GM18499 (cell line): Measurements from ENCODE around the gene STRAP.
"Not testable (repeated sequence)": the region's sequence is repeated elsewhere in the genome, so short reads cannot be mapped to it uniquely, and the experiment has no call there.

ENCODE experiments used
- ATAC-seq: cut with Tn5 transposase; IDR thresholded peaks from one replicate; pipeline ENCODE4 v1.9.1; 2021; ENCODE audit warnings: moderate number of reproducible peaks; ENCODE audit not compliant: insufficient read depth, unreplicated experiment

STRAP gene

GRCh38 chr12:15914131-15914530 is 31.9 kb downstream of the STRAP start:
- ATAC-seq: not testable (repeated sequence)

GRCh38 chr12:15918066-15918465 is 35.9 kb downstream of the STRAP start:
- no peak for ATAC-seq

DNA sequence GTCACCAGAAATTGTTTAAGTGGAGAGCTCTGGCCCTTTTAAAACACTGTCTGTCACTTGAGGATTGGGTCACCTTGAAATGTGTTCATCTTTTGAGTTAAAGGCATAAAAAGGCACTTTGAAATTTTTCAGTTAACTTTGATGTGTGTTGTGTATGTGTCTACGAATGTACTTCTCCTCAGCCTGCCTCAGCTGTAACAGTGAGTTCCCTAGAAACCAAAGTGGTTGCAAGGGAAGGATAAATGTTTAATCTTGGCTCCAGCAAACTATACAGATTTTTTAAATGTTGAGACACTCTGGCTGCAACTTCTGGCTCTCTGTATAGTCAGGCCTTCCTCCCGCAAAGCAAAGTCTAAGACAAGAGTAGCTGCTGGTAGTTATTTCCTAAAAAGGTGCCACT is 37.2 kb downstream of the STRAP start:
- no peak for ATAC-seq

DNA sequence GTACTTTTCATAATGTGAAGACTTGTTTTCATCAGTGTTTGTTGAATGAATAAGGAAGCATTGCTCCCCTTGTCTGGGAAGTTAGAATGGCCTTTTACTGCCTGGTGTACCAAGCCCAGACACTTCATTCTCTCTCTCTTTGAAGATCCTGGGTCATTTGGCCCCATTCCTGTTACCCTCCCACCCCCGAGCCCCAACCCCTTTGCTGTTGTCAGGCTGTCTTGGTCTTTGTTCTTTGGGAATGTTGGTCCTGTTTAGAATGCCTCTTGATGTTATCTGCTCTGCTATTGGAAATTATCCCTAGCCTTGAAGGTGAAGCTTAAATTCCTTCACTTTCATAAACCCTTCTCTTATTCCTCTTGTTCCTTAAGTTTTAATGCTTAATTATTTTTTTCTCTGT is 42.8 kb downstream of the STRAP start:
- ATAC-seq: no peak

DNA sequence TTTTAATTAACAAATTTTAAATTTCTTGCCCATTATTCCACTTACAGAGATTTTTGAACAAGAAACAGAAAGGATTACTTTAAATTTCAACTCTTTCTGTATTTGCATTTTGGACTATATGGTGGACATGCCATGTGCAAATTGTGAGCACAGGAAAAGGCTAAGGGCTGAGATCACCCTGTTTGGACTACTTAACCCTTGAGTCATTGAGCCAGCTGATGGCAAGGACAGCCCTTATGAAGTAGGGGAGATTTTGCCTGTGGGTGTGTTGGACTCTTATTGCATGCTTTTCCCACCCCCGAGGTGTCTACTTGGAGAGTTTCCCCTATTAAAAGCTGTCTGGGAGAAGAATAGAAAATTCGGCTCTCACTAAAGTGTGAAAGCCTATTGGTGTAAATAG is 46.2 kb downstream of the STRAP start:
- ATAC-seq: no peak

GRCh38 chr12:15928870-15929571 is 46.8 kb downstream of the STRAP start:
- no peak for ATAC-seq

DNA sequence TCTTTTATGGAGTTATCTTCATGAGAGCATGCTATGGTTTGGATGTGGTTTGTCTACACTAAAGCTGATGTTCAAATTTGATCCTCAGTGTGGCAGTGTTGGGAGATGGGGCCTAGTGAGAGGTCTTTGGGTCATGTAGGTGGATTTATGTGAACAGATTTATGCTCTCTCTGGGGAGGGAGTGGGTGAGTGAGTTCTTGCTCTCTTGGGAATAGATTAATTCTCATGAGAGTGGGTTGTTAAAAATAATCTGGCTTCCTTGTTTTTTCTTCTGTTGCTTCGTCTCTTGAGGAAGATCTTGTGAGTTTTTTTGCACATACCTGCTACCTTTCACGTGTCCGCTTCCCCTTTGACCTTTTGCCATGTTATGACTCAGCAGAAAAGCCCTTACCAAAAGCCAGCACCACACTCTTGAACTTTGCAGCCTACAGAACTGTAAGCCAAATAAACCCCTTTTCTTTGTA is 49.4 kb downstream of the STRAP start:
- peak; percentile 79 for ATAC-seq

GRCh38 chr12:15932327-15932726 is 50.1 kb downstream of the STRAP start:
- ATAC-seq: no peak

DNA sequence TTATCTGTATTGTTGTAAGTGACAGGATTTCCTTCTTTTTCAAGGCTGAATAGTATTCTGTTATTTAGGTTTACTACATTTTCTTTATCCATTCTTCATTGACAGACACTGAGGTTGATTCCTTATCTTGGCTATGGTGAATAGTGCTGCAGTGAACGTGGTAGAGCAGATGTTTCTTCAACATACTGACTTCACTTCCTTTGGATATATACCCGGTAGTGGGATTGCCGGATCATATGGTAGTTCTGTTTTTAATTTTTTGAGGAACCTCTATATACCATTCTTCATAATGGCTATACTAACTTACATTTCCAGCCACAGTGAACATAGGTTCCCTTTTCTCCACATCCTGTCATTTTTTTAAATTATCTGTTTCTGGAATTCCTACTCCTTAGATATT is 50.8 kb downstream of the STRAP start:
- no peak for ATAC-seq

DNA sequence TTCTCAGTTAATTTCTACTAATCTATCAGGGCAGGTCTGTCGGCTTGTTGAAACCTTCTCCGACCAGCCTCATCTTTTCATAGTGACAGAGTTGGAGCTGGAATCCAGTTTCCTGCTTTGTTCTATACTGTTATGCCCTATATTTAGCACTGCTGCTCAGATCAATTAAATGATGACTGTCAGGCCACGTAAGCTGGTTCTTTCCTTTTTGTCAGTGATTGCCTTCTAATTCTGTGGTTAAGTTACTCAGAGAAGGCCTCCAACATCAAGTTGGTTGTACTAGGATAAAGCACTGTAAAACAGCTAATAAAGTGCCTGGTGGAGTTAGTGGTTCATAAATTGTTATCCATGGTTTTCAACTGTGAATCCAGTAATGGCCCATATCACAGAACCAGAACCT is 51.6 kb downstream of the STRAP start:
- no peak for ATAC-seq

DNA sequence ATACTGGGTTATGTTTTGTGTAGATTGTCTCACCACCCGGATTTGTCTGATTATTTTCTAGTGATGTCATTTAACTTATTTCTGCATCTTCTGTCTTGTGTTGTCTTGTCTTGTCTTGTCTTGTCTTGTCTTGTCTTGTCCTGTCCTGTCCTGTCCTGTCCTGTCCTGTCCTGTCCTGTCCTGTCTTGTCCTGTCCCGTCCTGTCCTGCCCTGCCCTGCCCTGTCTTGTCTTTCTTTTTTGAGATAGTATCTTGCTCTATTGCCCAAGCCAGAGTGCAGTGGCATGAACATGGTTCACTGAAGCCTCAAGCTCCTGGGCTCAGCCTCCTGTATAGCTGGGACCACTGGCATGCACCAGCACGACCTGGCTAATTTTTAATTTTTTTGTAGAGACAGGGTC is 54.6 kb downstream of the STRAP start:
- no peak for ATAC-seq

GRCh38 chr12:15937902-15938301 is 55.7 kb downstream of the STRAP start:
- ATAC-seq: no peak

DNA sequence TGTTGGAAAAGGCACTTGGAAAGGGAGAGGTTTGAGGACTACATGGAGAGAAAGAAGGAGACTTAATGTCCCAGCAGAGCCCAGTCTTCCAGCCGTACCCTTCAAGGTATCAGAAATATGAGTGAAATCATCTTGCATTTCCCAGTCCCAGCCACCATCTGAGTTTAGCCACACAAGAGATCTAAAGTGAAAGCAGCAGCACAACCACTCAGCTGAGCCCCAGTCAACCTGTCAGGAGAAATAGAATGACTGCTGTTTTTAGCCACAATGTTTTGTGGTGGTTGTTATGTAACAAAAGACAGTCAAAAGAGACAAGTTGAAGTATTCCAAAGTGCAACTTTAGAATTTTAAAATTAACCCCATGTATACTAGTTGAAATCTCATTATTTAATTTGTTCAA is 56.9 kb downstream of the STRAP start:
- ATAC-seq: no peak

DNA sequence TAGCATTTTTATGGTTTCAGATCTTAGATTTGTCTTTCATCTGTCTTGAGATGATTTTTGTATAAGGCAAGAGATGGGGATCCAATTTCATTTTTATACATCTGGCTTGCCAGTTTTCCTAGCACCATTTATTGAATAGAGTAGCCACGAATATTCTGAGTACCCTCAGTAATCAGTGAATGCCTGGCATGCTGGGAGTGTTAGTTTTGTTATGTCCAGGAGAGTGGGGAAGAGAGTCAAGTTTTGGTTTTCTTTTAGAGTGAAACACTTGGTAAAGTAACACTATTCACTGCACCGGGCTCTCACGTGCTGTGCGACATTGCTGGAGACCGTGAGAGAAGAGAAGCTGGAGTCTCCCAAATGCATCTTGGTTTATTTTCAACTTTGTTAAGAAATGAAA is 60.3 kb downstream of the STRAP start:
- ATAC-seq: no peak

DNA sequence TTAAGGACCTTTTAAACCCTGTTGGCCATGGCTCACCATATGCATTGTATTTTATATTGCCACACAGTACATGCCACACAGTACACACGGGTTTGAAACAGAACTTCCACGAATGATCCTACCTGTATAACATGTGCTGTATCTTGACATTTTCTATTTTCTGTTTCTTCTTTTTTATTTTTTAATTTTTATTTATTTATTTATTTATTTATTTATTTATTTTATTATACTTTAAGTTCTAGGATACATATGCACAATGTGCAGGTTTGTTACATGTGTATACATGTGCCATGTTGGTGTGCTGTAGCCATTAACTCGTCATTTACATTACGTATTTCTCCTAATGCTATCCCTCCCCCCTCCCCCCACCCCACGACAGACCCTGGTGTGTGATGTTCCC is 61.3 kb downstream of the STRAP start:
- ATAC-seq: not testable (repeated sequence)

- ATAC-seq: not testable (repeated sequence)
These were observed 66.3 kb downstream of the STRAP start for GRCh38 chr12:15948461-15948860.
